Measurements from ENCODE around the gene HDAC11. TPM values are rescaled to one million over a fixed set of nuclear protein-coding genes. Genes with fewer than 3 reads are reported as not detected.

HDAC11 gene
- total RNA-seq, 1 donor from 2014 or later = 17.4 TPM

- DNase-seq (ENCODE audit: low spot score) = no peak
Observed at GRCh38 chr3:13522236-13522635, 42.1 kb downstream of the HDAC11 start.

GRCh38 chr3:13524979-13525669 is 45.0 kb downstream of the HDAC11 start:
- DNase-seq (ENCODE audit: low spot score) = no peak

GRCh38 chr3:13525827-13526625 is 45.9 kb downstream of the HDAC11 start:
- DNase-seq (ENCODE audit: low spot score) = no peak

- DNase-seq (ENCODE audit: low spot score) = no peak
Observed at GRCh38 chr3:13526626-13526949, 46.5 kb downstream of the HDAC11 start.

GRCh38 chr3:13528217-13528867 is 48.2 kb downstream of the HDAC11 start:
- no peak for DNase-seq (ENCODE audit: low spot score)

- DNase-seq (ENCODE audit: low spot score) = no peak
Observed at GRCh38 chr3:13529196-13530112, 49.3 kb downstream of the HDAC11 start.

- DNase-seq (ENCODE audit: low spot score) = no peak
Observed at GRCh38 chr3:13530241-13531009, 50.3 kb downstream of the HDAC11 start.

GRCh38 chr3:13532085-13532484 is 52.0 kb downstream of the HDAC11 start:
- no peak for DNase-seq (ENCODE audit: low spot score)

- no peak for DNase-seq (ENCODE audit: low spot score)
Observed at GRCh38 chr3:13532631-13533030, 52.5 kb downstream of the HDAC11 start.

- no peak for DNase-seq (ENCODE audit: low spot score)
Observed at GRCh38 chr3:13533885-13534301, 53.8 kb downstream of the HDAC11 start.

- no peak for DNase-seq (ENCODE audit: low spot score)
Observed at GRCh38 chr3:13535526-13535875, 55.4 kb downstream of the HDAC11 start.

GRCh38 chr3:13535905-13536304 is 55.8 kb downstream of the HDAC11 start:
- DNase-seq (ENCODE audit: low spot score) = no peak

GRCh38 chr3:13536432-13536831 is 56.3 kb downstream of the HDAC11 start:
- no peak for DNase-seq (ENCODE audit: low spot score)

- DNase-seq (ENCODE audit: low spot score) = no peak
Observed at GRCh38 chr3:13536832-13537231, 56.7 kb downstream of the HDAC11 start.

GRCh38 chr3:13537244-13537908 is 57.3 kb downstream of the HDAC11 start:
- DNase-seq (ENCODE audit: low spot score) = no peak

- peak; percentile 67 for DNase-seq (ENCODE audit: low spot score)
Observed at GRCh38 chr3:13537909-13538296, 57.8 kb downstream of the HDAC11 start.

- DNase-seq (ENCODE audit: low spot score) = no peak
Observed at GRCh38 chr3:13538520-13539291, 58.6 kb downstream of the HDAC11 start.

- DNase-seq (ENCODE audit: low spot score) = no peak
Observed at GRCh38 chr3:13539292-13539638, 59.2 kb downstream of the HDAC11 start.

GRCh38 chr3:13539671-13540070 is 59.6 kb downstream of the HDAC11 start:
- no peak for DNase-seq (ENCODE audit: low spot score)
